Measurements from ENCODE around the gene CCDC50. TPM values are rescaled to one million over a fixed set of nuclear protein-coding genes. Genes with fewer than 3 reads are reported as not detected.

Gene CCDC50
- total RNA-seq, 1 experiment from 2014 or later, result 21.0 TPM

- TF ChIP-seq CTCF (conservative IDR thresholded peaks at IDR 0.05), result no peak
- peaks cover 13 to 22% (median 15%) of the 10 kb centered on the region in 3 experiments for H3K36me3 Mint-ChIP-seq (ENCODE audit: insufficient read depth in 1 of 3, low read depth in 3 of 3)
- Histone ChIP-seq H3T11ph (ENCODE audit: low read length) (no peak overlapping the region), H3K9ac (ENCODE audit: extremely low read depth, insufficient read length, low read length) (no peak overlapping the region), H2AK5ac (ENCODE audit: insufficient read length, low read length) (no peak overlapping the region), H3K23me2 (ENCODE audit: insufficient read length, low read depth, low read length, poor library complexity, severe bottlenecking) (no peaks in the 10 kb centered on the region), H3K14ac (ENCODE audit: insufficient read depth, low read length) (no peak overlapping the region), H2BK12ac (ENCODE audit: insufficient read length, low read depth, low read length) (no peak overlapping the region), H2BK20ac (ENCODE audit: low read depth, low read length, poor library complexity, severe bottlenecking) (no peak overlapping the region), H3K23ac (ENCODE audit: insufficient read length, low read depth, low read length) (no peak overlapping the region), H4K91ac (ENCODE audit: insufficient read length, low read depth, low read length) (no peak overlapping the region), H3K9me3 (ENCODE audit: control insufficient read depth, low read depth, low read length) (peaks cover 5% of the 10 kb centered on the region), H3K4me2 (ENCODE audit: insufficient read depth, insufficient read length, low read length) (no peak overlapping the region), H3K18ac (ENCODE audit: insufficient read length, low read depth, low read length) (no peak overlapping the region), H3K4me1 (ENCODE audit: insufficient read depth, low read length) (no peaks in the 10 kb centered on the region), H2BK120ac (ENCODE audit: low read depth, low read length, poor library complexity, severe bottlenecking) (no peak overlapping the region), H3K79me2 (ENCODE audit: insufficient read depth, low read length) (no peaks in the 10 kb centered on the region), H2BK5ac (ENCODE audit: insufficient read length, low read length) (no peak overlapping the region), H2BK15ac (ENCODE audit: low read depth, low read length) (no peak overlapping the region), H3K27ac (ENCODE audit: insufficient read length, low read depth, low read length) (no peak overlapping the region), H3K4ac (ENCODE audit: low read depth, low read length) (no peak overlapping the region), H4K5ac (ENCODE audit: insufficient read length, low read depth, low read length) (no peak overlapping the region), H4K20me1 (ENCODE audit: control insufficient read depth, insufficient read depth, insufficient read length) (no peaks in the 10 kb centered on the region), H3K56ac (ENCODE audit: insufficient read length, low read depth, low read length) (no peak overlapping the region), H4K8ac (replicated peaks; ENCODE audit: insufficient read length, low read depth, low read length) (no peak overlapping the region), H3K79me1 (ENCODE audit: insufficient read depth, low read depth, low read length, poor library complexity, severe bottlenecking) (no peaks in the 10 kb centered on the region), H3K27me3 (ENCODE audit: insufficient read depth, low read length) (no peaks in the 10 kb centered on the region), H2AFZ (ENCODE audit: low read length) (no peak overlapping the region)
- no CpG with 5 or more reads among the region's 2 CpGs for WGBS (ENCODE audit: extremely low coverage, insufficient read length, low lambda C conversion rate)
- H3K27ac Mint-ChIP-seq, result no peak overlapping the region
- no peak overlapping the region for H3K4me3 Mint-ChIP-seq
- peaks cover 21 to 22% of the 10 kb centered on the region in 2 experiments for H3K9me3 Mint-ChIP-seq
- peaks cover 5 to 11% of the 10 kb centered on the region in 2 experiments for H3K4me1 Mint-ChIP-seq
- H3K27me3 Mint-ChIP-seq (ENCODE audit: low read depth), result no peaks in the 10 kb centered on the region
- DNase-seq, result no peak
These were observed 85.1 kb downstream of the CCDC50 start for GRCh38 chr3:191414286-191414685.

Measured in H9 (cell line).